Hematopoietic multipotent progenitor cell treated with erythropoietin and hydrocortisone succinate and interleukin-3 and kit ligand, for 15 days (in vitro differentiated cells): Measurements from ENCODE around the gene FRS2.

Source experiments
- DNase-seq: peaks from one replicate; pipeline ENCODE4 v3.0.0-alpha.2; 2015; ENCODE audit warnings: low spot score

FRS2 gene

GRCh38 chr12:69501154-69501895, 31.1 kb downstream of the FRS2 start:
- no peak for DNase-seq

DNA sequence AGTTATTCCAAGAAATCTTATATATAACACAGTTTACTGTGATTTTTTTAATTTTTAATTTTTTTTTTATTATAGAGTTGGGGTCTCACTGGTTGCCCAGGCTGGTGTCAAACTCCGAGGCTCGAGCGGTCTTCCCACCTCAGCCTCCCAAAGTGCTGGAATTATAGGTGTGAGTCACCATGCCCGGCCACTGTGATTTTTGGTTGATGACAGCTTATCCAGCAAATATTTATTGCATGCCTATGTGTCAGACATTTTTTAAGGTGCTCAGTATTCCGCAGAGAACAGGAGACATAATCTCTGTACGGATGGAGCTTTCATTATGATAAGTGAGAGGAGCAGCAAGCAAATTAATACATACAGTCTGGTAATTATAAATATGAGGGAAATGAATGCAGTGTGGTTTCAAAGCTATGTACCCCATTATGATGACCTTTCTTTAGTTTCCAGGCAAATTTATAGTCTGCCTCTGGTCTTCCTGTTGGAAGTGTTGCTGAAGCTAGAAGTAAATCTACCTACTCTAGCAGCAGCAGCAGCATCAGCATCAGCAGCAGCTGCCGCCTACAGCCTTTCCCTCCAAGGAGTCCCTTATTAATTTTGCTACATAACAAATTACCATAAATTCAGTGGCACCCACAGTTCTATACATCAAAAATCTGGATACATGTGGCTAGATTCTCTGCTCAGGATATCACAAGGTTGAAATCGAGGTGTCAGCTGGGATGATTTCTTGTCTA, 32.3 kb downstream of the FRS2 start:
- no peak for DNase-seq

- no peak for DNase-seq
Observed at GRCh38 chr12:69508091-69508490, 37.9 kb downstream of the FRS2 start.

GRCh38 chr12:69508621-69509020, 38.4 kb downstream of the FRS2 start:
- DNase-seq, result no peak

DNA sequence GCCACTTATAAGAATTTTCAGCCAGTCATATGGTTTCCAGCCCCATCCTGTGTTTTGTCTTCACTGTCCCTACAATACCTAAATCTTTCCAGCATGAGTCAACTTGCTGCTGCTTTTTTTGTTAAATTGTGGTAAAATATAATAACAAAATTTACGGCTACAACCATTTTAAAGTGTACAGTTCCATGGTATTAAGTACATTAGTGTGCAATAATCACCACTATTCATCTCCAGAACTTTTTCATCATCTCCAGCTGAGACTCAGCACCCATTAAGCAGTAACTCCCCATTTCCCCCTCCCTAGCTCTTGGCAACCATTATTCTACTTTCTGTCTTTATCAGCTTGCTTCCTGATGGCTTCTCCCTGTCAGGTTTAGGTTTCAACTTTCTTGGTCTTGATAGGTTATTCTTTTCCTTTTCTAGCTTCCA, 39.1 kb downstream of the FRS2 start:
- DNase-seq, result no peak

GRCh38 chr12:69509904-69510827, 40.0 kb downstream of the FRS2 start:
- DNase-seq, result no peak

DNA sequence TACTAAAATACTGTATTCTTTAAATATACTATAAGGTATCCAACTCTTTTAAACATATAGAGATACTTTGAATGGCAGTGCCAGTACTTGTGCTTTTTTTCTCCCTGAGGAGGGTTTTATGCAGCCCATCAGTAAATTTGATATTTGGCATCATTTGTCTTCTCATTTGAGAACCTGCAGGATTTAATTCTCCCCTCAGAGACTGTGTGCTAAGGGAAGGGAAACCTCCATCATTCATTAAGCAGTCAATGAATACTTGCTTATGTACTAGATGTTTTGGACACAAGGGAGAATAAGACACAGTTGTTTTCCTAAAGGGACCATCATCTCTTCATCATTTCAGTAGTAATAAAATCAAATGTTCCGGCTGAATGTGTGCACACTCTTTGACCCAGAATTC, 40.8 kb downstream of the FRS2 start:
- no peak for DNase-seq

DNA sequence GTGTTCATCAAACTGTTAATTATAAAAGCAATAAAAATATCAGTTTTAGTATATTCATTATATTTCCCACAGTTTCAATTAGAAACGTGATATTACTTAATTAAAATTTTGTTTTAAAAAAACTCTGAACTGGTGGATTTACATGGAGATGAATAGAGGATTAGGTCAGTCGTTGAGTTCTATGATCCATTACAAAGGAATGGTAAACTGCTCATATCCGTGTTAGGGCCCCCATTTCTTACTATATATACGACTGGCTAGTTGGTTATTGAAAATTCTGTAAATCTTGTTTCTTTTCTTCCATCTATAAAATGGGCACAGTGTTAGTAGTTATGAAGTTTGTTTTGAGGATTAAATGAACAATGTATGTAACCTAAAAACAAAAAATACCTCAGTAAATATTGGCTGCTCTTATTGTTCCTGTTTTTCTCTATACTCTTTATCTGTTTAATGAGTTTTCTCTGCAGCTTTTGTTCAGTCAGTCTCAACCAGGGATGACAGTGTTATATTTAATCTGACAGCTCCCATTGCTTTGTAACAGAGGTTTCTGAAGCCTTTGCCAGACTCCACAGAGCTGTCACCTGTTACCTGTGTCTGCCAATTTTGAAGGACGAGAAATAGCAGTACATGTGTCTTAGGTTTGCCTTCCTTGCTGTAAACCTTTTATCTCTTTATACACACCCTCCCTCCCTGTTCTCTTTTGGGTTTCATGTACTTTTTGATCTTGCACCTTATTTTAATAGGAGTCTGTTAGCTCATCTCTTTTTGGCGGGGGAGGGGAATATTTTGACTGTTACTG, 41.5 kb downstream of the FRS2 start:
- no peak for DNase-seq

DNA sequence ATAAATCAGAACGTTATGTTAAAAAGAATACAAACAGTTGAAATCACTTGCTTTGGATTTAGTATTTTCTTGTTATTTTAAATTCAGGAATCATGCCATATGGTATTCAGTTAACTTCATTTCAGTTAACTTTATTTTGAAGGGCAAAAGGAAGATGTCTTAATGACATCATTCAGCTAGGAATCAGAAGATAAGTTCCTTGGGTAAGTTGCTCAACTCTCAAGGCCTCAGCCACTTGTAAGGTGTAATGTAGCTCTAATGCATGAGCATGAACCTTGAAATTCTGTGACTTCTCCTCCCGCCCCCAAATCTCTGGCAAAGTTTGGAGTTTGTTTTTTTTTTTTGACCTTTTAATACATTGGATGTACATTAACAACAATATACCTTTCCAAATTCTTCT, 42.6 kb downstream of the FRS2 start:
- DNase-seq, result no peak

DNA sequence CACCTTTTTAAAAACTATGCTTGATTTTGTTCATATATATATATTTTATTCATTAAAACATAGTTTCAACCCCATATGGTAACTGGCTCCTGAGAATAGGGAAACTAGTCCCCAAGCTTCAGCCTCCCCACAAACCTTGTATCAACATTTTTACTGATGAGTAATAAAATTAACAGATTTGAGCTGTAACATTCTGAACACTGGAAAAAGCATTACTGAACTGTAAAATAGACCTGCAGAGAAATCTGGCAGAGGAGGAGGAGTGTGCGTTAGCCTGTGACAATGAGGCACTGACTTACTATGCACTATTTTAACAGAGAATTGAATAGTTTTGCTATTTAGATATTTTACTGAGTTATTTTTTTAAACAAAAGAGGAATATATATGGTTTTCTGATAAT, 43.1 kb downstream of the FRS2 start:
- no peak for DNase-seq

GRCh38 chr12:69514111-69514510, 43.9 kb downstream of the FRS2 start:
- DNase-seq, result no peak

GRCh38 chr12:69514845-69515244, 44.7 kb downstream of the FRS2 start:
- no peak for DNase-seq

- no peak for DNase-seq
Observed at GRCh38 chr12:69515394-69515930, 45.3 kb downstream of the FRS2 start.

- no peak for DNase-seq
Observed at GRCh38 chr12:69516950-69517349, 46.8 kb downstream of the FRS2 start.

DNA sequence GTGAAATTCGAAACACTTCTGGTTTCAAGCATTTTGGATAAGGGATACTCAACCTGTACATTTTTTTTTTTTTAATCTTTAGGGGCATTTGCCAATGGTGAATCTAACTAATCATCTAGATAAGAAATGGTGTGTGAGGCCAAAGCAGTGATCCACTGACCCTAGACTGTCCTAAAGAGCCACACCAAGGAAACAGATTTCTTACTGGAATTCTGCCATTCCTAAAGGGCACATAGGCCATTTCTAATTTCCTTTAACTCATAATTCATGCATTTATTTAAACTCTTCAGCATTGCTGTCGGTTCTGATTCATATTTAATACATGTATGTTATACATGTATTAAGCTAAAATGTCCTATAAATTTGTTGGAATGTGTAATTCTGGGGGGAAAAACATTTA, 47.2 kb downstream of the FRS2 start:
- DNase-seq, result no peak

GRCh38 chr12:69519871-69520270, 49.7 kb downstream of the FRS2 start:
- DNase-seq, result no peak

- no peak for DNase-seq
Observed at GRCh38 chr12:69523433-69524330, 53.5 kb downstream of the FRS2 start.

GRCh38 chr12:69524331-69524630, 54.1 kb downstream of the FRS2 start:
- no peak for DNase-seq

DNA sequence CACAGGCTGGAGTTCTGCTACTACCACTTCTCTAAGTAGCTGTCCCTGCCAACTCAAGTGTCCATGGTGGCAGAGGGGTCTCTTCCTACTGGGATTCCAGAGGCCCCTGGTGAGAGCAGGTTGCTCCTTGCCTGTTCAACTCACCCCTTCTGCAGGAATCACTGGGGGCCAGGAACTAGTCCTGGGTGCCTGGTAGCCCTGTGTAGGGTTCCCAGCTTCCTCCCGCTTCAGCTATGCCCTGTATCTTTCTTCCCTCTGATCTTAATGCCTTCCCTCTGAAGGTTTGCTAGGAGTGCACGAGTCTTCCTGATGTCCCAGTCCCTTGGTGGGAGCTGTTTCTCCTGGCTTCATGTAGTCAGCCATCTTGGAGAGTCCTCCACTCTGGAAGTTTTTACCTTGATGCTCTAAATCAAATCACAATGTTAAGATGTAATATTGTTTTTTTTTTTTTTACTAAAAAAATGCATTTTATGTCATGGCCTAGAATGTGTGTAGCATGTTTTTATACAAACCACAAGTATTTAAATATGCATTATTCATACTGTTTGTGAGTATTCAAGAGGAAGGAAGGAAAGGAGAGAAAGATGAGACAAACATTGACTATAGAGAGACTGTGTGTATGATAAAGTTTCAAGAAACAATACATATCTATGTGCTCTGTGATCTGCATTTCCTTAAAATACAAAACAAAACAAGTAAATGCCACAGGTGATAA, 54.7 kb downstream of the FRS2 start:
- DNase-seq, result no peak
